GM12873 (cell line): ENCODE results near the gene PEPD.

Source experiments
- TF ChIP-seq, protein P1 (sequence below): IDR thresholded peaks from 2 replicates; pipeline ENCODE4 v1.5.1; 2012; ENCODE audit warnings: low read depth, mild to moderate bottlenecking, moderate library complexity, low read length, control low read depth; ENCODE audit not compliant: insufficient read depth; ENCODE audit errors: missing control alignments

PEPD gene

DNA sequence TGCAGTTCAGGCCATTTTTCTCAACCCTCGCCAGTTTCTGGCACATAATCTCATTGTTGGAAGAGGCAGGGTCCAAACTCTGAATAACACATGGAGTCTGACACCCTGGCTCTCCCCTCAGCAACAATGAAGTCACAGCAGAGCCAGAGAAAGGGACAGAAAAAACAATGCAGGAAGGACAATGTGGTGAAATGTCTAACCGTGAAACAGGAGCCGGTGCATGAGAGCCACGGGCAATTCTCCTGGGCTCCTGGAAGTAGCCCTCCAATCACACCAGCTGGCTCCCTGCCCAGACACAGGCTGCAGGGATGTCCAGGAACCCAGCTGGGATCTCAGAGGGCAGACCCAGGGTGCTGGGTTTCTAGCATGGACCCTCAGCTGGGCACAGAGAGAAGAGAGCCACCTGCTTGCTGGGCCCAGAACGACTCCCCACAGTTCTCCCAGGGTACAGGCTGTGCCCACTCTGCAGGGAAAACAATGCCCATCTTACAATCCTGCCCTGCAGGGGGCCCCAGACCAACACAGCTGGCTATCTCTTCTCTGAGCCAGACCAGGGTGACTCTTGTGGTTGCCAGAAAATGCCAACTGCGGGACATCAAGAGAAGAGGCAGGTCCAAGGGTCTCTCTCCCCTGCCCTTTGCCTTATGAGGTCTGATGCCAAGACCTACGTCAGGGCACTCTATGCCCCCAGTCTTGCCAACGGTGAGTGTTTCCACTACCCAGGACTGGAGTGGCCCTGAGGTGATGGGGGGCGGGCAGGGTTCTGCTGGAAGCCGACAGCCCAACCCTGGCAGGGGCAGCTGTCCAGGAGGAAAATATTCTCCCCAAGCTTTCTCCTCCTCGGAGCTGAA, 83.5 kb downstream of the PEPD start:
- TF ChIP-seq, protein P1, sequence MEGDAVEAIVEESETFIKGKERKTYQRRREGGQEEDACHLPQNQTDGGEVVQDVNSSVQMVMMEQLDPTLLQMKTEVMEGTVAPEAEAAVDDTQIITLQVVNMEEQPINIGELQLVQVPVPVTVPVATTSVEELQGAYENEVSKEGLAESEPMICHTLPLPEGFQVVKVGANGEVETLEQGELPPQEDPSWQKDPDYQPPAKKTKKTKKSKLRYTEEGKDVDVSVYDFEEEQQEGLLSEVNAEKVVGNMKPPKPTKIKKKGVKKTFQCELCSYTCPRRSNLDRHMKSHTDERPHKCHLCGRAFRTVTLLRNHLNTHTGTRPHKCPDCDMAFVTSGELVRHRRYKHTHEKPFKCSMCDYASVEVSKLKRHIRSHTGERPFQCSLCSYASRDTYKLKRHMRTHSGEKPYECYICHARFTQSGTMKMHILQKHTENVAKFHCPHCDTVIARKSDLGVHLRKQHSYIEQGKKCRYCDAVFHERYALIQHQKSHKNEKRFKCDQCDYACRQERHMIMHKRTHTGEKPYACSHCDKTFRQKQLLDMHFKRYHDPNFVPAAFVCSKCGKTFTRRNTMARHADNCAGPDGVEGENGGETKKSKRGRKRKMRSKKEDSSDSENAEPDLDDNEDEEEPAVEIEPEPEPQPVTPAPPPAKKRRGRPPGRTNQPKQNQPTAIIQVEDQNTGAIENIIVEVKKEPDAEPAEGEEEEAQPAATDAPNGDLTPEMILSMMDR = no peak

DNA sequence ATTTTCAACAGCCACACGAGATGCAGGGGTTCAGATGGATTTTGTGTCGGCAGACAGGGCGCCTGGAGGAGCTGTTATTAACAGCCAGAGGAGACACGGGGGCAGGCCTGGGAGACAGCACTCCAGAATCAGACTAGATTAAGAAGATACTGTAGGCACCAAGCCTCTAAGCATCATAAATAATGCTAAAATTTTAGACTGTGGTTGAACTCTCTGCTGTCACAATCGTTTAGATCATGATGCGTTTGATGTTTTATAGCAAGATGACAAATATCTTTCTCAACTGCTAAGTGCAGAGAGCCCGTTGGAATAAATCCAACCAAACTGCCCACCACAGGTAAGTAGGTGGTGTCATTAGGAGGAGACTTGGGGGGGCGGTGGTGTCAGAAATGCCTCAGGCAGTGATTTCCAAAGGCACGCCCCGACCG, 84.2 kb downstream of the PEPD start:
- TF ChIP-seq, protein P1 = no peak

DNA sequence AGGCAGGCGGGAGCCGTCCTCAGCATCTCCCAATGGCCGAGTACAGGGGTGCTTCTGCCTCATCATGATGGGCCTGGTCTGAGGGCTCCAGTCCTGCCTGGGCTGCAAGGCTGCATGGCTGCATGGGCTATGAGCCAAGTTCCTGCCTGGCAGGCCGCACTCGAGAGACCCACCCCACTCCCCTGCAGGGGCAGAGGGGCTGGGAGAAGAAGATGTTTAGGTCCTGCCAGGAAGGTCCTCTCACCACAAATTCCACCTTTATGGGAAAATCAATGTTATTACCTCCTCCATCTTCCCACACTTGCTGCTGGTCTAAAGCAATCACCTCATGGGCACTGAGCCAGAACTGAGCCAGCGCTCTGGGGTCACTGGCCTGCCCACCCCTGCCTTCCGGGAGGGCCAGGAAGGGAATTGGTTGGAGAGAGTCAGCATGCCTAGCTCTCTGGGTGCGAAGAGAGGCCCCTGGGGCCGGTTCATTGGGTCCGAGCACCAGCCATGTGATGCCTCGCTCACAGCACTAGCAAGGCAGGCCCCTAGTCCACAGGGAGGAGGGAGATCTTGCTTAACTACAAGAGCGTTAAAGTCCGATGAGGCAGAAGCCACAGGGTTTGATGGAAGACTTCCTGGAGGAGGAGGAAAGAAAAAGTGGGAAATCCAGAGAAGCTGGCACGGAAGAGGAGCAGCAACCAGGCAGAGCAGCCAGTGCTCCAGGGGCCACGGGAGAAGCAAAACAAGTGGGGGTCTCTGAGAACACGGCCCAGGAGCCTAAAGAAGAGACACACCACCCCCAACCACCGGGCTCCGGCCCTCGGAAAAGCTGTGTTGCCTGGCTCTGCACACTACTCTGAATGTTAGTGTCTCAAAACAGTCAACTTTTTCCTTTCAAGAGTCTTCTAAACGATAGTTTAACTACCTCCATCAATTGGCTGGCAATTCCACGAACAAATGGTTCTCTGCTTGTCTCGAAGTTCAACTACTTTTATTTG, 84.9 kb downstream of the PEPD start:
- TF ChIP-seq, protein P1 = no peak

DNA sequence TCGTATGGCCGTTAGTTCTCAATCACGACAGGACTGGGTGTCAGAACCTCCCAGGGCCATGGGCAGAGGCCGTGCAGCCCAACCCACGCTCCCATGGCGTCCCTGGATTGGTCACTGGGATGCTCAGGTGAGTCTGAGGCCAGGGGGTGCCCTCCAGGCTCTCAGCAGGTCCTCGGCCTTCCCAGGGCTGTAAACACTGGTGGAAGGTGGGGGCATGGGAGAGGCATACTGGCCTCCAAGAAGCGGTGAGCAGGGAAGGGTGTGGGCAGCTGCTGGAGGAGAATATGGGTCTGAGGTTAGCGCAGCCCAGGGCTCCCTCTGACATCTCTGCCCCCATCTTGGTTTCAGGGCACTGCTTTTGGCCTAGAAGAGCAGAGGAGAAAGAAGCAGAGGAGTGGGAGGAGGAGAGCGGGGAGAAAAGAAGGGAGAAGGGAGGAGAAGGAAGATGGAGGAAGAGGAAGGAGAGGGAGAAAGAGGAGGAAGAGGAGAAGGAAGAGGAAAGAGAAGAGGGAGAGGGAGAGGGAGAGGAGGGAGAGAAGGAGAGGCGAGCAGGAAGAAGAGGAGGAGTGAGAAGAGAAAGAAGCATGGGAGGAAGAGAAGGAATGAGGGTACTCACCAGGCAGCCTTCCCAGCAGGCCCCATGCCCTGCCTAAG, 85.8 kb downstream of the PEPD start:
- TF ChIP-seq, protein P1 = no peak

DNA sequence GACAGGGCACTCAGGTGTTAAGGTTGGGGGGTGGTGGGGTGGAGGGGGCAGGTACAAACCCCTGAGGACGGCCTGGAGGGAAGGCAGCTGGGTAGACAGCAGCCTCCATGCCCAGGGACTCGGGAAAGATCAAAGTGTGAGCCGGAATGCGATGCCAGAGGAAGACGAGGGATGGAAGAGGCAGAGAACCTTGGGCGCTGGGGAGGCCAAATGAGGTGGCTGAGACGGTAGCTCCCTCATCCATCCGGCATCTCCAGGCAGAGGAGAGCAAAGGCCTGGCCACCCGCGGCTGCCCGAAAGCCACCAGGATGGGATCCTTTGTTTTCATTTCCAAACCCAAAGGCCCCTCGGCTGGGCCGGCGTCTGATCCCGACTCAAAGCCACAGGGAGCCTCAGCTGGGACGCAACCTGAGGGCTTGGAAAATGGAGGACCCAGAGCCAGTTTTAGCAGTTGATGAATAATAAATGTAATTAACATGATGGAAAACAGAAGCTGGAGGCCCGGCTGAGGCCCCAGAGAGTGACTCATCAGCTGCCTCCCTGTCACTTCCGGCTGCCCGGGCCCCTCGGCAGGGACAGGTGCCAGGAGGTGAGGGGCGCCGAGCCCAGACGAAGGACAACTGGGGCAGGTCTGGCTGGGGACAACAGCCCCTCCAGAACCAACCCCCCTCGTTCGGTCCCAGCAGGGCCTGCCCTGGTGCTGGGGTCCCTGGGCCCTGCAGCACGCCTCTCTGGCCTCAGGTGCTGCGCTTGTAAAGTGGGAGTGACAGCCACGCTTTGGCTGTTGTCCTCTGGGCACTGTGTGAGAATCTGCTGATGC, 86.5 kb downstream of the PEPD start:
- TF ChIP-seq, protein P1 = no peak

DNA sequence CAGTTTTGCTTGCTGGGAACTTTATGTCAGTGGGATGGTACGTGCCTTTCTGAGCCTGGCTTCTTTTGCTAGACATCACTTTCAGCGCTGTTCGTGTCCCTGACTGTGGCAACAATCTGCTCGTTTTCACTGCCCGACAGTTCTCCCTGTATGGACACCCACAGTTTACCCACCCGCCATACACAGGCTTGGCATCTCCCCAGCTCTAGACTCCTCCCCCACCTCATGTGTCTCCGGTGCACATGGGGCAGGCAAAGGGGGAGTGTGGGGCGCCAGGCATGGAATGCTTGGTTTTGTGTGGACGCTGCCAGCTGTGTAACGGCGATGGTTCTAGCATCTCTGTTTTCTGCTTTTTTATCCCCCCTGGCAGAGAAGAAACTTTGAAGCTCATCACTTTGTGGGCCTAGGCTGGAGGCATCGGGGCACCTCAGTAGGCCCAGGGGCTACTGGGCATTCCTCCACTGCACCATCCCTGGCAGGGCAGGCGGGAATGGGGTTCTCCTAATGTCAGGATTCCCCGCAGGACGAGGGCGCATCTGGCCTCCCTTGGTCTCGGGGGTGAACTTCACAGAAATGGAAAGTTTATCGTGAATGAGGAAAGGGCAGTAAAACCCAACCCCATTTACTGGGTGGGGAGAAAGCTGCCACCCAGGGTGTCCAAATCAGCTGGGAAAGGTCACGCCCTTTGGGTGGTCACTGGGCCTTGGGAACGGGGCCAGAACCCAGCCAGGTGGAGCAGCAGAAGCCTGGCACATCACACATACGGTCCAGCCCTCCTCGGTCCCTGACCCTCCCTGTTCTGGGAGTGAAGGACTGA, 87.3 kb downstream of the PEPD start:
- TF ChIP-seq, protein P1 = no peak
